Heart right ventricle (tissue), 16 donors: Measurements from ENCODE around the gene C5orf58. TPM values are rescaled to one million over a fixed set of nuclear protein-coding genes. Genes with fewer than 3 reads are reported as not detected.
"Not testable (repeated sequence)": the region's sequence is repeated elsewhere in the genome, so short reads cannot be mapped to it uniquely, and the experiment has no call there.

Experiments
- ATAC-seq, 8 donors: fragments of 200-7000 bp; cut with Tn5 transposase; one replicate each; pipeline ENCODE4 v1.9.1; 2020; ENCODE audit warnings: mild to moderate bottlenecking in 8 of 8, moderate library complexity in 8 of 8, moderate number of reproducible peaks in 1 of 8
- DNase-seq, 2 donors: peaks; one replicate each; pipeline ENCODE4 v3.0.0-alpha.2; 2020
- H3K27ac ChIP-seq, 10 donors: fragments of 200-600 bp; sonication (generic) in 2 of 10; one replicate each; pipeline versions ENCODE4 v1.5.0 to v1.8.0; 2020 to 2022; ENCODE audit warnings: mild to moderate bottlenecking in 3 of 10
- H3K27me3 ChIP-seq, 7 donors: fragments of 200-600 bp; one replicate each; pipeline ENCODE4 v1.8.0; 2021 to 2022; ENCODE audit warnings: mild to moderate bottlenecking in 2 of 7
- H3K36me3 ChIP-seq, 9 donors: fragments of 200-600 bp; sonication (generic) in 1 of 9; one replicate each; pipeline versions ENCODE4 v1.5.0 to v1.8.0; 2020 to 2022; ENCODE audit warnings: mild to moderate bottlenecking in 2 of 9
- H3K4me1 ChIP-seq, 9 donors: fragments of 200-600 bp; sonication (generic) in 1 of 9; one replicate each; pipeline versions ENCODE4 v1.5.0 to v1.8.0; 2020 to 2022; ENCODE audit warnings: mild to moderate bottlenecking in 4 of 9
- H3K4me3 ChIP-seq, 10 donors: fragments of 200-600 bp; sonication (generic) in 2 of 10; one replicate each; pipeline versions ENCODE4 v1.5.0 to v1.8.0; 2020 to 2022; ENCODE audit warnings: mild to moderate bottlenecking in 7 of 10, moderate library complexity in 2 of 10
- H3K9me3 ChIP-seq, 11 donors: fragments of 200-600 bp in 10 of 11; sonication (generic) in 2 of 11; one replicate each; pipeline versions ENCODE4 v1.5.0 to v1.8.0; 2013 to 2022; ENCODE audit warnings: mild to moderate bottlenecking in 2 of 11, control low read depth in 1 of 11, moderate library complexity in 1 of 11
- CTCF ChIP-seq, 9 donors: fragments of 200-600 bp; sonication (generic) in 2 of 9; IDR thresholded peaks; one replicate each; pipeline versions ENCODE4 v1.5.0 to v1.8.0; 2021 to 2022; ENCODE audit warnings: antibody characterized with exemption in 9 of 9, mild to moderate bottlenecking in 5 of 9, moderate library complexity in 1 of 9
- WGBS, 2 donors: extraction: QIAGEN DNeasy Blood & Tissue Kit; methylation state at CpG; one replicate each; pipeline ENCODE4 v1.1.7; 2013; ENCODE audit warnings: inconsistent platforms in 1 of 2; 5-methylcytosine and 5-hydroxymethylcytosine counted together
- intact Hi-C, 10 donors: fragments of 100-400 bp; cut with DNase I; formaldehyde crosslinking; loops; one replicate each; pipeline versions ENCODE4 v1.11.1 to v1.14.2; 2022
- polyA plus RNA-seq, 2 donors: library from polyadenylated mRNA; stranded (reverse); fragments of 200-250 nt; gene quantifications; one replicate each; pipeline ENCODE4 v1.2.3, GENCODE V29; 2013
- total RNA-seq, 10 donors: library from RNA; stranded (reverse); fragmentation: NEBNext Ultra II Directional in 3 of 10; extraction: Animal tissue kit (Norgen Biotek cat#: 25700) in 3 of 10; gene quantifications; one replicate each; pipeline versions ENCODE4 v1.2.1 to v1.2.4, GENCODE V29; 2021 to 2023
- donor health status: Arrhythmogenic right ventricular cardiomyopathy.
- donor health status: ischemic (EF 13 %, LVEDD 7.1; RV severe dilation, severe dysfunction).
- donor health status: healthy with polysubstance abuse.
- donor health status: DM: no; HTN: yes; CAD: no.
- donor health status: DM: no; HTN: no; CAD: no.
- donor health status: ischemic (EF 25% LVEDD 6.9; RV normal size, moderate dysfunction).
- donor health status: ischemic (EF 25% LVEDD 5.7; RV mildly dilated, moderate dysfunction).
- donor health status: healthy.
- donor health status: DM: yes; HTN: yes; CAD: no.
- donor health status: Ischemic cardiomyopathy.
- donor health status: ischemic (EF 35%, LVEDD 5.7; RV mildly dilated, moderate dysfunction).
- donor health status: nonischemic (EF 11% LVEDD 7.7; RV severe dilation, severe dysfunction).
- donor health status: DM: yes; HTN: yes; CAD: no.
- donor health status: PGD.
- donor health status: ischemic (EF 29% LVEDD 5.4; RV normal size, mild dysfunction).
- donor health status: nonischemic (EF 23%, LVEDD 6.1; RV moderate dilation, normal function).

C5orf58 gene
- total and polyA plus RNA-seq, 12 donors: 0.56 to 1.1 TPM; not detected in 10

DNA sequence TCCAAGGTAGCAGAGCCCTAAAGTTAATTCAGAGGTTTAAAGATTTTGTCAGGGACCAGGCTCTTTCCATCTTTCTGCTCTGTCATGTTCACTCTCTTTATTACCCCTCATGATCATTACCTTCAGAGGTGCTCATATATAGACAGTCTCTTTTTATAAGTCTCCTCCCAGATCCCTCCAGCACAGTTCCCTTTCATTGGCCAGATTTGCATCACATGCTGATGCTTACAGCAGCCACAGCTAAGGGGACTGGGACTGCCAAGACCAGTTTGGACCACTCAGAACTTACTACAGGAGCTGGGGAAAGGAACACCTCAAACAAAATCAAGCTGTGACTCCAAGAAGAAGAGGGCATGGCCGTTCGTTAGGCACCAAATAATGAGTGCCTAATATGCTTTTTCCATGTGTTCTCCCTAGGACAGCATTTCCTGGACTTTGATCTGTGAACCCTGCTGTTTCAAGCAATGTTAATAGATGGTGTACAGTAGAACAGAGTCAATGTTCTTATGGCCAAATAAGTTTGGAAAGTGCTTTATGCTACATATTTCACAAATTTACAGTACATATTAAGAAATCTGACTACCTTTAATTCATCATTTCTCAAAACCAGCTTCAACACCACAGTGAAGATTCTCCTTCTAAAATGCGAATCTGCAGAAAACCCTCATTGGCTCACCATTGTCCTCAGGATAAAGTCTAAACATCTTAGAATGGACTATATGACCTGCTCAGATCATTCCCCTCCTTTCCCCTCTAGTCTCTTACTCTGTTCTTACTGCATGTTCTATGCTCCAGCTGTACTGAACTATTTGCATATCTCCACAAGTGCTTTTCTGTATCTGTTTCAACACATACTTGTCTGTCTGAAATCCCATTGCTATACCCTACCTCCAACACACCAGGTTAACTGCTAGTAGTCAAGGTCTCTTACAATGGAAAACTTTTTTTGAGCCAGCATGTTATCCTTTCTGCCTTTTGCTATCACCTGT lies 3.4 kb downstream of the C5orf58 start:
- H3K4me3 ChIP-seq: no peak overlapping the region
- no peak for TF ChIP-seq CTCF (IDR thresholded peaks at IDR 0.05)
- DNase-seq: no peak
- H3K36me3 ChIP-seq: no peaks in the 10 kb centered on the region
- WGBS, 2 donors: 65 to 72% methylated on average over 3 of the region's 3 CpGs
- intact Hi-C loops: no loop called here
- H3K27ac ChIP-seq: no peak overlapping the region
- ATAC-seq: no peak
- no peaks in the 10 kb centered on the region for H3K9me3 ChIP-seq
- H3K27me3 ChIP-seq: peaks cover 0 to 6% (median 0%) of the 10 kb centered on the region in 7 donors
- H3K4me1 ChIP-seq: peaks cover 0 to 4% (median 0%) of the 10 kb centered on the region in 9 donors

DNA sequence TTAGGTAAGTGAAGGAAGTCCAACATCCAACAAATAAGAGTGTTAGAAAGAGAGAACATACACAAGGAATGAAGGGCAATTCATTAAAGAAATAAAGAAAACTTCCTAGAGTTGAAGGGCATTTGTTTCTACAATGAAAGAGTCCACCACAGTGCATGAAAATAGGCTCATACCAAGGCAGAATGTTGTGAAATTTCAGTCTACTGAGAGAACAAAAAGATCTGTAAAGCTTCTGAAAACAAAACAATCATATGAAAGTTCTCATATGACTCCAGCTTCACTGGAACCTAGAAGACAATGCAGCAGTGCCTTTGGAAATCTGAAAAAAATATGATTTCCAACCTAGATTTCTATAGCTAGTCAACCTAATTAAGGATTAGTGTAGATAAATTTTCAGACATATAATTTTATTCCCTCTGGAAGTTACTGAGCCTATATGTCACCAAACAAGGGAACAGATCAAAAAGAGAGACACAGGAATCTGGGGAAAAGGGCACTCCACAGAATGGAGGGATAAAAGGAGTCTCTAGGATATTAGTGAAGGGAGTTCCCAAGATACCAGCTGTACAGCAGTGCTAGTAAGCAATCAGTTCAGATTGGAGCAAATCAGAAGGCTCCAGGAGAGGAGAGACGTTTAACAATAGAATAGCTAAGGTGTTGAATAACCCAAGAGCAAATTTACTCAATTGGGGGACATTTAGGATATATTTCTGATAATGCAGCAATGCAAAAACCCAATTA lies 5.8 kb downstream of the C5orf58 start:
- Histone ChIP-seq H3K36me3 (no peaks in the 10 kb centered on the region), H3K4me3 (no peak overlapping the region), H3K27ac (no peak overlapping the region), H3K9me3 (no peaks in the 10 kb centered on the region), H3K4me1 (peaks cover 0 to 4% (median 0%) of the 10 kb centered on the region in 9 donors), H3K27me3 (peaks cover 0 to 6% (median 0%) of the 10 kb centered on the region in 7 donors)
- TF ChIP-seq CTCF (IDR thresholded peaks at IDR 0.05): no peak
- ATAC-seq (no peak), DNase-seq (no peak)
- WGBS, 2 donors: 15 to 29% methylated on average over 1 of the region's 1 CpG
- intact Hi-C loops: no loop called here

DNA sequence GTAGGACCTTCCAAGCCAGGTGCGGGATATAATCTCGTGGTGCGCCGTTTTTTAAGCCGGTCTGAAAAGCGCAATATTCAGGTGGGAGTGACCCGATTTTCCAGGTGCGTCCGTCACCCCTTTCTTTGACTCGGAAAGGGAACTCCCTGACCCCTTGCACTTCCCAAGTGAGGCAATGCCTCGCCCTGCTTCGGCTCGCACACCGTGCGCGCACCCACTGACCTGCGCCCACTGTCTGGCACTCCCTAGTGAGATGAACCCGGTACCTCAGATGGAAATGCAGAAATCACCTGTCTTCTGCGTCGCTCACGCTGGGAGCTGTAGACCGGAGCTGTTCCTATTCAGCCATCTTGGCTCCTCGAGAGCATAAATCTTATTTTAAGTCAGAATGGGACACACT lies 12.7 kb downstream of the C5orf58 start:
- ATAC-seq, H3K27ac ChIP-seq, H3K27me3 ChIP-seq, intact Hi-C loops, DNase-seq, H3K9me3 ChIP-seq, H3K4me3 ChIP-seq: not testable (repeated sequence)
- WGBS, 2 donors: 89 to 93% methylated on average over 19 to 20 of the region's 23 CpGs
- Histone ChIP-seq H3K36me3 (peaks cover 0 to 52% (median 0%) of the 10 kb centered on the region in 9 donors), H3K4me1 (peaks cover 0 to 13% (median 0%) of the 10 kb centered on the region in 9 donors)

DNA sequence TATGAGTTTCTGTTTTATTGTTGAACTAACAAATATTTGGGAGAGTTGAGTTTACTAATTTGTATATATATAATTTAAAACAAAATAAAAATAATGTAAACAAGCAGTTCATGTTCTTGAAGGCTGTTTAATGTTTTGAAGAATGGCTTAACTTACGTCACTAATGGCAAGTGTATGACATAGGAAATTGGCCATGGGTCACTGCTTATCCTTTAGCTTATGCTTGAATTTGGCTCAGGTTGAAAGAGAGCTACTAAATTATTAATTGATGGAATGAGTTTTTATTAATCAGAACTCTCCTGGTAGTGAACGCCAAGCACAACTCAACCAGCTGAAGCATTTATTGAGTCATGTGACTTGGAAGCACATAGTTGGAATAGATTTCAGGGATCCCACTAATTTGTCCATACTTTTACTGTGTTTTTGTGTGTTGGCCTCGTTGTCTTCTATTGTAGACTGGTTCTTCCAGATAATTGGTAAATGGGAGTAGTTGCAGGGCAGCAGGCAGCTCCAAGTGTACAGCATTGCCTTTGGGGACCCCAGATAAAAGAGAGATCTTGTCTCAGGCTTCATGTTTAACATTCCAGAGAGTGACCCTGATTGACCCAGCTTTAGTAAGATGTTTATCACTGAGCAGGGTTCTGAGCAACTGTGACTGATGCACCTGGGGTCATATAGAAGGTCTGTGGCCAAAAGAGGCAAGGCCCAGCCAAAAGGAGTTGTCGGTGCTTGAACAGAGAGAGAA lies 13.5 kb downstream of the C5orf58 start:
- peaks cover 0 to 13% (median under 1%) of the 10 kb centered on the region in 9 donors for H3K4me1 ChIP-seq
- ATAC-seq (no peak), DNase-seq (no peak)
- intact Hi-C loops: no loop called here
- no peaks in the 10 kb centered on the region for H3K9me3 ChIP-seq
- no peak overlapping the region for H3K4me3 ChIP-seq
- WGBS, 2 donors: 86 to 93% methylated on average over 4 of the region's 4 CpGs
- H3K27me3 ChIP-seq: no peaks in the 10 kb centered on the region
- no peak for TF ChIP-seq CTCF (IDR thresholded peaks at IDR 0.05)
- no peak overlapping the region for H3K27ac ChIP-seq
- H3K36me3 ChIP-seq: peaks cover 0 to 60% (median 0%) of the 10 kb centered on the region in 9 donors
